ENCODE results near the gene TFG. TPM values are rescaled to one million over a fixed set of nuclear protein-coding genes. Genes with fewer than 3 reads are reported as not detected.
A peak's percentile ranks its signal among the peaks of the same experiment; 100 is the strongest.

The TFG gene
- total and polyA plus RNA-seq, 8 donors: 15.8 to 90.9 (median 53.5) TPM

DNA sequence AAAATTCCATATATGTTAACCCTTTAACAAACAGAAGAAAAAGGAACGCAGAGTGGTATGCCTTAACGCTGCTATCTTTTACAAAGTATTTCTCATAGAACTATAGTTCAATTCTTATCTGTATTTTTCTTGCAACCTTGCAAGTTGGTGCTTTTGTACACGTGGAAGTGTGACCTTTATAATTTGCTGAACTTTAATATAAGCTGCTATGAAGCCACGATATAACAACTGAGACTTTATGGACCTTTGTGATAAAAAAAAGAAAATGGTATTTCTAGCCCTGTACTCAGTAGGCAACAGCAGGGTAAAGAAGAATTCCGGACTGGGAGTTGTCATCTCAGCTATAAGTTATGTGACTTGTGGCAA is 6.3 kb upstream of the TFG start:
- Histone ChIP-seq H3K36me3 (no peaks in the 10 kb centered on the region), H3K9me3 (no peaks in the 10 kb centered on the region), H3K27ac (no peak overlapping the region), H3K27me3 (peaks cover 0 to 24% (median 0%) of the 10 kb centered on the region in 3 donors), H3K4me1 (no peaks in the 10 kb centered on the region), H3K4me3 (no peak overlapping the region)
- 44 to 66% (median 50%) methylated on average over 5 of the region's 5 CpGs for WGBS, 5 donors
- intact Hi-C loops (cut with DNase I; ENCODE audit: low total_unique reads): no loop called here
- TF ChIP-seq POLR2A (IDR thresholded peaks at IDR 0.05): no peak
- no peak for TF ChIP-seq POLR2AphosphoS5 (IDR thresholded peaks at IDR 0.05)
- no peak for TF ChIP-seq EP300 (IDR thresholded peaks at IDR 0.05)
- TF ChIP-seq, protein P1, sequence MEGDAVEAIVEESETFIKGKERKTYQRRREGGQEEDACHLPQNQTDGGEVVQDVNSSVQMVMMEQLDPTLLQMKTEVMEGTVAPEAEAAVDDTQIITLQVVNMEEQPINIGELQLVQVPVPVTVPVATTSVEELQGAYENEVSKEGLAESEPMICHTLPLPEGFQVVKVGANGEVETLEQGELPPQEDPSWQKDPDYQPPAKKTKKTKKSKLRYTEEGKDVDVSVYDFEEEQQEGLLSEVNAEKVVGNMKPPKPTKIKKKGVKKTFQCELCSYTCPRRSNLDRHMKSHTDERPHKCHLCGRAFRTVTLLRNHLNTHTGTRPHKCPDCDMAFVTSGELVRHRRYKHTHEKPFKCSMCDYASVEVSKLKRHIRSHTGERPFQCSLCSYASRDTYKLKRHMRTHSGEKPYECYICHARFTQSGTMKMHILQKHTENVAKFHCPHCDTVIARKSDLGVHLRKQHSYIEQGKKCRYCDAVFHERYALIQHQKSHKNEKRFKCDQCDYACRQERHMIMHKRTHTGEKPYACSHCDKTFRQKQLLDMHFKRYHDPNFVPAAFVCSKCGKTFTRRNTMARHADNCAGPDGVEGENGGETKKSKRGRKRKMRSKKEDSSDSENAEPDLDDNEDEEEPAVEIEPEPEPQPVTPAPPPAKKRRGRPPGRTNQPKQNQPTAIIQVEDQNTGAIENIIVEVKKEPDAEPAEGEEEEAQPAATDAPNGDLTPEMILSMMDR (IDR thresholded peaks at IDR 0.05): no peak
- no peak for DNase-seq

DNA sequence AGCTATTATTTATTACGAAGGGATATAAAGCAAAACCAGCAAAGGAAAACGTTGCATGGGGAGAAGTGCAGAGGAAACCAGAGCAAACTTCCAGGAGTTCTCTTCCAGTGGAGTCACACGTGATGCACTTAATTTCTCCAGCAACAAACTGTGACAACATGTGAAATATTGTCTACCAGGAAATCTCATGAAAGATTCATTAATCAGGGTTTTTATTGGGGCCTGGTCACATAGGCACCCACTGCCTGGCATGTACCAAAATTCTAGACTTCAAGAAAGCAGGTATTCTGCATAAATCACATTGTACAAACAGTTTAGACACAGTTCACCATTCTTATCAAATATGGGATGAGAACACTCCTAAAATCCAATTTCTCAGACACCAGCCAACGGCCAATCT is 5.4 kb upstream of the TFG start:
- H3K4me1 ChIP-seq: peaks cover 0 to 4% (median 2%) of the 10 kb centered on the region in 4 donors
- no peak overlapping the region for H3K27ac ChIP-seq
- H3K4me3 ChIP-seq: no peak overlapping the region
- H3K36me3 ChIP-seq: no peaks in the 10 kb centered on the region
- intact Hi-C loops (cut with DNase I; ENCODE audit: low total_unique reads): no loop called here
- H3K27me3 ChIP-seq: peaks cover 0 to 19% (median 0%) of the 10 kb centered on the region in 3 donors
- no peak for DNase-seq
- 66 to 83% (median 77%) methylated on average over 4 of the region's 4 CpGs for WGBS, 5 donors
- TF ChIP-seq, protein P1 (IDR thresholded peaks at IDR 0.05): no peak
- TF ChIP-seq POLR2A (IDR thresholded peaks at IDR 0.05): no peak
- no peak for TF ChIP-seq EP300 (IDR thresholded peaks at IDR 0.05)
- TF ChIP-seq POLR2AphosphoS5 (IDR thresholded peaks at IDR 0.05): no peak
- no peaks in the 10 kb centered on the region for H3K9me3 ChIP-seq

DNA sequence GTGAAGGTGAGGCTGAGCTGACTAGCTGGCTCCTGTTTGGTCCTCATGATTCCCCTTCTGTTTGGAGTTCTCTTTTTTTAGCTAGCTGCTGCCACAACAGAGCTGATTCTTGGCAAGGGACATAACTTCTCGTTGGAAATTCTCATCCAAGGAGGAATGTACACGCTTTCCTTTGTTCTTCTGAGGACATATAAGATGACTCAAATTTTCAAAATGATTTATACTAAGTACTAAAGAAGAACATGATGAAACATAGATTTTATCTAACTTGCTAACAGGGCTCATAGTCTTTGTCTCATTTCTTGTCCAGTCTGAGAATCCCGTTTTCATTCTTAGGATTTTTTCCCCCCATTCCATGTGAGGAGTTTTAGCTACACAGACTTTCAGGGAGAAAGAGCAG is 2.9 kb upstream of the TFG start:
- Histone ChIP-seq H3K27ac (no peak overlapping the region), H3K9me3 (no peaks in the 10 kb centered on the region), H3K36me3 (no peaks in the 10 kb centered on the region), H3K27me3 (peaks cover 0 to 14% (median 0%) of the 10 kb centered on the region in 3 donors), H3K4me1 (peaks cover 8 to 17% (median 13%) of the 10 kb centered on the region in 4 donors), H3K4me3 (no peak overlapping the region)
- TF ChIP-seq EP300 (IDR thresholded peaks at IDR 0.05) (no peak), POLR2A (IDR thresholded peaks at IDR 0.05) (no peak)
- WGBS, 5 donors: 69 to 81% (median 76%) methylated on average over 3 of the region's 3 CpGs
- DNase-seq: no peak
- intact Hi-C loops (cut with DNase I; ENCODE audit: low total_unique reads): no loop called here

DNA sequence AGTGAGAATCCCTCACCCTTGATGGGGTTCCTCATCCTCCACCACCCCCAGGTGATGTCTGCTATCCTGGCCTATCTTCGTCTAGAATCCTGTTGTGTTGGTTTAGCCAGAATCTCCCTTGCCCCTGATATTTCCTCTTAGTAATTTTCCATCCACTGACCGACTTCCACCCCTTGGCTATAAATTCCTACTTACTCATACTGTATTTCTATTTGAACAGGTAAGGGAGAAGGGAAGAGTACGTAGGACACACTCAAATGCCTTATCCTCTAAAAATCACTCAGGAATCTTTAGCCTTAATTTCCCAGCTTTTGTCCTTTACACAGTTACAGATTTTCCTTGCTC is 678 bp upstream of the TFG start:
- peak in 1 of 2 donors; percentile 12 for DNase-seq
- TF ChIP-seq POLR2A (IDR thresholded peaks at IDR 0.05) (no peak), POLR2AphosphoS5 (IDR thresholded peaks at IDR 0.05) (no peak), EP300 (IDR thresholded peaks at IDR 0.05) (no peak)
- TF ChIP-seq, protein P1 (IDR thresholded peaks at IDR 0.05): no peak
- Histone ChIP-seq H3K27me3 (peaks cover 0 to 14% (median 0%) of the 10 kb centered on the region in 3 donors), H3K27ac (peak overlapping the region; percentile 19 to 100 (median 98)), H3K36me3 (peaks cover 0 to 2% (median 2%) of the 10 kb centered on the region in 4 donors), H3K9me3 (no peaks in the 10 kb centered on the region), H3K4me3 (peak overlapping the region; percentile 79 to 96 (median 86)), H3K4me1 (peaks cover 8 to 40% (median 28%) of the 10 kb centered on the region in 4 donors)
- intact Hi-C loops (cut with DNase I; ENCODE audit: low total_unique reads): no loop called here
- 71 to 89% (median 84%) methylated on average over 3 of the region's 3 CpGs for WGBS, 5 donors

DNA sequence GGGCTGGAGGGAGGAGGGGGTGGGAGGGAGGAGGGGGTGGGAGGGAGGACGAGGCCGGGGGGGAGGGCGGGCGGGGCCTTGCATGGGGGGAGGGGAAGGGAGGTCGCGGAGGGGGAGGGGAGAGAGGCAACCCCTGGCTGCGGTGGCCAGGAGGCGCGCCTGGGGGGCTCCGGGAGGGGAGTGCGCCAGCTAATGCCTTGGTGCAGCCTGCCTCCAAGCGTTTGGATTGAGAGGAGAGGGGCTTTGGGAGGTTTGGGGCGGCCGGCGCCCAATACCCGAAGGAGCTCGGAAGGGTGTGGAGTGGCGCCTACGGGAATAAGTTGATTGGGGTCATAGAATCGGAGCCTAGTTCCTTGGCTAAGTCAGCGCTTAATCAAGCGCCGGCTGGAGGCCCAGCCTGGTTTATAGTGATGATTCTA is 557 bp downstream of the TFG start:
- intact Hi-C loops (cut with DNase I; ENCODE audit: low total_unique reads): no loop called here
- Histone ChIP-seq H3K27ac (peak overlapping the region; percentile 93 to 100 (median 98)), H3K9me3 (no peaks in the 10 kb centered on the region), H3K27me3 (peaks cover 0 to 14% (median 0%) of the 10 kb centered on the region in 3 donors), H3K36me3 (peaks cover 6 to 15% (median 14%) of the 10 kb centered on the region in 4 donors), H3K4me3 (peak overlapping the region; percentile 79 to 96 (median 86)), H3K4me1 (peaks cover 8 to 49% (median 34%) of the 10 kb centered on the region in 4 donors)
- DNase-seq: peak in 1 of 2 donors; percentile 81
- WGBS, 5 donors: 0 to 1% (median 0%) methylated on average over 17 to 21 of the region's 23 CpGs
- TF ChIP-seq POLR2A (IDR thresholded peaks at IDR 0.05) (no peak), POLR2AphosphoS5 (IDR thresholded peaks at IDR 0.05) (no peak), EP300 (IDR thresholded peaks at IDR 0.05) (no peak)

All from stomach (tissue), 9 donors.